Thyroid gland (tissue), 4 donors: ENCODE results near the gene STUB1.

Experiments used
- POLR2A ChIP-seq, 2 donors: fragments of 450-650 bp; IDR thresholded peaks; one replicate each; pipeline ENCODE4 v1.6.1; 2017; ENCODE audit warnings: antibody characterized with exemption in 2 of 2, mild to moderate bottlenecking in 2 of 2, moderate library complexity in 1 of 2
- TF ChIP-seq, protein P1 (sequence below), 6 experiments: fragments of 200-600 bp in 3 of 6; fragments of 450-650 bp in 3 of 6; sonication (generic) in 3 of 6; IDR thresholded peaks; one replicate each; pipeline ENCODE4 v1.5.1; 2016 to 2019; ENCODE audit warnings: antibody characterized with exemption in 6 of 6, mild to moderate bottlenecking in 2 of 6, inconsistent platforms in 1 of 6, moderate library complexity in 1 of 6

DNA sequence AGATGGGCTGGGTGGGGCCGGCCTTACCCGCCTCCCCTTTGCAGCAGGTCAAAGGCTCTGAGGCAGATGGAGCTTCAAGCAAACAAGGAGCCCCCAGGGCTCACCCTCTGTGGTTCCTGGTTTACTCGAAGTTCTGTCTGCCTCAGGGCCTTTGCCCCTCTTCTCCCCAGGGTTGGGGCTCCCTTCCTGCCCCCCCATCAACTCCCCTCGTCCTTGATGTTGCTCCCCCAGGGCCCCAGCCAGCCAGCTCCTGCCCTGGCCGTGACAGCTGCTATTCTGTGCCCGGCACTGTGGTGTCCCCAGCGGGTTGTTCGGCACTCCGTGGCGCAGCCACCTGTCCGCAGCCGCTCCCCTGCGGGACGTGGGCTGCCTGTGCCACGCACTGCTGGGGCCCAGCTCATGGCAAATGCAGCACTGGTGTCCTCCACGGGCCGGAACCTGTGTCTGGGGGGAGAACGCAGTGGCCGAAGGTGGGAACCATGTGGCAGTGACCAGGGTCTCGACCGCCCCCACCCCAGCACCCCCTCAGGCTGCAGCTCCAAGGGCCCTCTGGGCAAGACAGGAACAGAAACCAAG, 30.4 kb downstream of the STUB1 start:
- TF ChIP-seq POLR2A (IDR thresholded peaks at IDR 0.05), result no peak
- TF ChIP-seq, protein P1, sequence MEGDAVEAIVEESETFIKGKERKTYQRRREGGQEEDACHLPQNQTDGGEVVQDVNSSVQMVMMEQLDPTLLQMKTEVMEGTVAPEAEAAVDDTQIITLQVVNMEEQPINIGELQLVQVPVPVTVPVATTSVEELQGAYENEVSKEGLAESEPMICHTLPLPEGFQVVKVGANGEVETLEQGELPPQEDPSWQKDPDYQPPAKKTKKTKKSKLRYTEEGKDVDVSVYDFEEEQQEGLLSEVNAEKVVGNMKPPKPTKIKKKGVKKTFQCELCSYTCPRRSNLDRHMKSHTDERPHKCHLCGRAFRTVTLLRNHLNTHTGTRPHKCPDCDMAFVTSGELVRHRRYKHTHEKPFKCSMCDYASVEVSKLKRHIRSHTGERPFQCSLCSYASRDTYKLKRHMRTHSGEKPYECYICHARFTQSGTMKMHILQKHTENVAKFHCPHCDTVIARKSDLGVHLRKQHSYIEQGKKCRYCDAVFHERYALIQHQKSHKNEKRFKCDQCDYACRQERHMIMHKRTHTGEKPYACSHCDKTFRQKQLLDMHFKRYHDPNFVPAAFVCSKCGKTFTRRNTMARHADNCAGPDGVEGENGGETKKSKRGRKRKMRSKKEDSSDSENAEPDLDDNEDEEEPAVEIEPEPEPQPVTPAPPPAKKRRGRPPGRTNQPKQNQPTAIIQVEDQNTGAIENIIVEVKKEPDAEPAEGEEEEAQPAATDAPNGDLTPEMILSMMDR (IDR thresholded peaks at IDR 0.05), result no peak
